Measurements from ENCODE around the gene HK1. TPM values are rescaled to one million over a fixed set of nuclear protein-coding genes. Genes with fewer than 3 reads are reported as not detected.

HK1 gene
- total RNA-seq, 6 experiments from 2014 or later: 149 to 158 (median 155) TPM

DNA sequence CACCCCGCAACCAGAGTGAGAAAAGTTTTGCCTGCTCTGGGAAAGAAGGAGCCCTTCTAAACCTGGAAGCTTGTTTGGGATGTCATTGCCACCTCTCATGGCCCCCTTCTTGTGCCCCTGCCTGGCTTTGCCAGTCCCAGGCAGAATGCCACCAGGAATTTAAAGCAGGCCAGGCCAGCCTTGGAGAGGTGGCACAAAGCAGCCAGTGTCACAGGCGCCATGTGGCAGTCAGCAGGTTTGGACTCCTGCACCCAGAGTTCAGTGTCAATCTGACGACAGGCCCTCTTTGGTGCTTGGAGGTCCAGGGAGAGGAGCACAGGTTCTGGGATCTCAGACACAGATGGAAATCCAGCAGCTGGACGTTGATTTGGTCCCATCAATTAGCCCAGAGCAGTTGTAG is 12.7 kb downstream of the HK1 start:
- Mint-ChIP-seq H3K36me3 (ENCODE audit: low read depth) (no peaks in the 10 kb centered on the region), H3K4me3 (no peak overlapping the region), H3K4me1 (ENCODE audit: low read depth) (no peaks in the 10 kb centered on the region), H3K27me3 (ENCODE audit: insufficient read depth) (peaks cover 27% of the 10 kb centered on the region), H3K27ac (no peak overlapping the region), H3K9me3 (no peaks in the 10 kb centered on the region)
- no peak for TF ChIP-seq CTCF (IDR thresholded peaks at IDR 0.05)
- DNase-seq: no peak

DNA sequence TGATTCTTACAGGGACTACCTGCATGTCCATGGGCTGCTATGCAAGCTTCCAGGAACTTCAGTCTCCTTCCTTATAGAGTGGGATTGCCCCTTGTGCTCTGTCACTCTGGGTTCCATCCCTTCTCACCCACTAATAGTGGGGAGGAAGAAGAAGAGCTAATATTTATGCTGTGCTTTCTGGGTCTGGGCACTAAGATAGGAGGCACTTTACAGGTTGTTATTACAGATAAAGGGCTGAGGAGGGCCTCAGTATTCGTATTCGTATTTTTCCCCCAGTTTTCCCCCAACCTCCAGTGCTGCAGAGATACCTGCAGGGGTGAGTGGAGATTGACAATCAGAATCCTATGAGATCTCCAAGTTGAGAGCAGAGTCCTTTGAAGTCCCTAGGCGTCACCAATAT is 14.2 kb downstream of the HK1 start:
- no peak overlapping the region for H3K4me3 Mint-ChIP-seq
- no peaks in the 10 kb centered on the region for H3K4me1 Mint-ChIP-seq (ENCODE audit: low read depth)
- H3K27ac Mint-ChIP-seq: no peak overlapping the region
- no peaks in the 10 kb centered on the region for H3K9me3 Mint-ChIP-seq
- DNase-seq: no peak
- peaks cover 27% of the 10 kb centered on the region for H3K27me3 Mint-ChIP-seq (ENCODE audit: insufficient read depth)
- TF ChIP-seq CTCF (IDR thresholded peaks at IDR 0.05): no peak
- H3K36me3 Mint-ChIP-seq (ENCODE audit: low read depth): no peaks in the 10 kb centered on the region

- Mint-ChIP-seq H3K4me1 (ENCODE audit: low read depth) (no peaks in the 10 kb centered on the region), H3K4me3 (no peak overlapping the region), H3K9me3 (no peaks in the 10 kb centered on the region), H3K27ac (no peak overlapping the region), H3K36me3 (ENCODE audit: low read depth) (no peaks in the 10 kb centered on the region), H3K27me3 (ENCODE audit: insufficient read depth) (peaks cover 14% of the 10 kb centered on the region)
- DNase-seq: no peak
- TF ChIP-seq CTCF (IDR thresholded peaks at IDR 0.05): no peak
Observed at GRCh38 chr10:69295027-69295636, 16.8 kb downstream of the HK1 start.

- no peak for DNase-seq
- Mint-ChIP-seq H3K36me3 (ENCODE audit: low read depth) (no peaks in the 10 kb centered on the region), H3K27ac (no peak overlapping the region), H3K27me3 (ENCODE audit: insufficient read depth) (peaks cover 11% of the 10 kb centered on the region), H3K9me3 (0 out of 2 replicates have a peak, but pooled peaks cover 3% of the 10 kb centered on the region), H3K4me1 (ENCODE audit: low read depth) (peaks cover 14% of the 10 kb centered on the region), H3K4me3 (no peak overlapping the region)
- no peak for TF ChIP-seq CTCF (IDR thresholded peaks at IDR 0.05)
Observed at GRCh38 chr10:69303632-69304051, 25.3 kb downstream of the HK1 start.

DNA sequence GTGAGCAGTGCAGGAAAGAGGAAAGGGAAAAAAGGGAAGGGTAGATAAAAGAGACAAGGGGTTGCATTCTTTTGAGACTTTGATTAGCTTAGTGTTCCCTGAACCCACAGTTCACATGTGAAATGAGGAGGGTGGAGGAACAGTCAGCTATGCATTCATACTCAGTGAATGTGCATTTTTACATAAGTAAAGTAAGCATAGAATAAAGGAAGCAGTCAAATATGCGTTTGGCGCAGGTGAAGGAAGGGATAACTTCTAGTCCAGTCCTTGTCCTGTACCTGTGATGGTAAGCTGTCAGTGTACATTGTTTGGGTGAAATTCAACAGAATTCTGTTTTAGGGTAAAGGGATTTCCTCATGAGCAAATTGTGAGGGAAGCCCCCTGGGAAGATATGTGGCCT is 28.1 kb downstream of the HK1 start:
- Mint-ChIP-seq H3K27me3 (ENCODE audit: insufficient read depth) (peaks cover 11% of the 10 kb centered on the region), H3K4me3 (no peak overlapping the region), H3K4me1 (ENCODE audit: low read depth) (peaks cover 14% of the 10 kb centered on the region), H3K9me3 (0 out of 2 replicates have a peak, but pooled peaks cover 3% of the 10 kb centered on the region), H3K27ac (no peak overlapping the region), H3K36me3 (ENCODE audit: low read depth) (no peaks in the 10 kb centered on the region)
- no peak for DNase-seq
- no peak for TF ChIP-seq CTCF (IDR thresholded peaks at IDR 0.05)

All from HFFc6 (cell line).